GM12878 (cell line): ENCODE data around the gene NHERF1. TPM values are rescaled to one million over a fixed set of nuclear protein-coding genes. Genes with fewer than 3 reads are reported as not detected.

ENCODE experiments used
- ATAC-seq: fragments of 200-7000 bp; cut with Tn5 transposase; 3 replicates; pipeline ENCODE4 v1.9.1; 2020; ENCODE audit warnings: mild to moderate bottlenecking, moderate library complexity
- BruUV-seq: library from RNA; stranded (reverse); fragments of 400-500 nt; replicated peaks from 2 replicates; lab custom pipeline; 2021; lab: Mats Ljungman, UMichigan
- CTCF ChIA-PET: fragments of 300-600 bp; sonication (Branson Sonifier 250); formaldehyde crosslinking; extraction: SDS; loops from one replicate; lab custom pipeline; 2021; ENCODE audit warnings: inconsistent platforms; lab: Yijun Ruan, JAX
- POLR2A ChIA-PET: fragments of 350-600 bp; formaldehyde crosslinking; extraction: SDS; loops from one replicate; lab custom pipeline; 2021; ENCODE audit warnings: inconsistent platforms; lab: Charles Lee
- RAD21 ChIA-PET: fragments of 300-600 bp; sonication (Branson Sonifier 250); formaldehyde crosslinking; loops from one replicate; lab custom pipeline; 2023; ENCODE audit warnings: antibody characterized with exemption; ENCODE audit not compliant: unreplicated experiment; lab: Charles Lee
- SMC1A ChIA-PET: fragments of 300-600 bp; sonication (Branson Sonifier 250); formaldehyde crosslinking; loops from one replicate; lab custom pipeline; 2023; ENCODE audit not compliant: unreplicated experiment, uncharacterized antibody; lab: Charles Lee
- DNase-seq: peaks from one replicate; pipeline ENCODE4 v3.0.0-alpha.2; 2011; ENCODE audit warnings: low read depth, low spot score
- FAIRE-seq: peaks from 3 replicates; lab custom pipeline; 2011; peaks lifted over from hg19 to GRCh38; lab: Jason Lieb, UNC
- H2AFZ ChIP-seq: 2 replicates; pipeline ENCODE4 v1.6.0; 2011; ENCODE audit warnings: low read depth, low read length, control low read depth; ENCODE audit not compliant: control insufficient read depth
- H3K27ac ChIP-seq: 2 replicates; pipeline ENCODE4 v1.5.1; 2011; ENCODE audit warnings: control low read depth; ENCODE audit not compliant: control insufficient read depth, insufficient read depth
- H3K27me3 ChIP-seq, 2 experiments: replicated peaks in 1 of 2; 2 replicates each; pipeline versions ENCODE4 v1.6.0 to v1.6.1; 2011; ENCODE audit warnings: low read length in 1 of 2; ENCODE audit not compliant: control insufficient read depth in 2 of 2, insufficient read depth in 2 of 2
- H3K36me3 ChIP-seq, 2 experiments: 2 replicates each; pipeline ENCODE4 v1.5.1; 2011; ENCODE audit warnings: low read length in 1 of 2; ENCODE audit not compliant: control insufficient read depth in 2 of 2, insufficient read depth in 2 of 2
- H3K4me1 ChIP-seq: 2 replicates; pipeline ENCODE4 v1.6.1; 2011; ENCODE audit warnings: mild to moderate bottlenecking, low read length, moderate library complexity, mixed read lengths; ENCODE audit not compliant: control insufficient read depth, insufficient read depth
- H3K4me2 ChIP-seq: 2 replicates; pipeline ENCODE4 v1.6.0; 2011; ENCODE audit warnings: control low read depth; ENCODE audit not compliant: control insufficient read depth, insufficient read depth
- H3K4me3 ChIP-seq: fragments of 200-600 bp; sonication (generic); 2 replicates; pipeline ENCODE4 v1.5.1; 2016
- H3K79me2 ChIP-seq: 2 replicates; pipeline ENCODE4 v1.6.0; 2011; ENCODE audit warnings: low read length; ENCODE audit not compliant: control insufficient read depth, insufficient read depth
- H3K9ac ChIP-seq: 2 replicates; pipeline ENCODE4 v1.8.0; 2011; ENCODE audit warnings: low read length, control low read depth, mixed read lengths; ENCODE audit not compliant: control insufficient read depth, insufficient read depth
- H3K9me3 ChIP-seq: replicated peaks from 3 replicates; pipeline ENCODE4 v1.5.1; 2011; ENCODE audit warnings: mild to moderate bottlenecking, low read length; ENCODE audit not compliant: control insufficient read depth, insufficient read depth
- H4K20me1 ChIP-seq: 2 replicates; pipeline ENCODE4 v1.6.0; 2011; ENCODE audit not compliant: control insufficient read depth, insufficient read depth
- MTA3 ChIP-seq: IDR thresholded peaks from 2 replicates; pipeline ENCODE4 v1.6.1; 2012; ENCODE audit warnings: low read length, inconsistent platforms, borderline replicate concordance
- NRF1 ChIP-seq: conservative IDR thresholded peaks from 2 replicates; pipeline ENCODE4 v1.6.1; 2011; ENCODE audit warnings: mild to moderate bottlenecking, low read depth, low read length, improper control_type of control experiment
- WGBS: methylation state at CpG from one replicate; pipeline ENCODE4 v1.1.6; 2016; ENCODE audit warnings: low lambda C conversion rate; ENCODE audit not compliant: insufficient replicate concordance, insufficient coverage; ENCODE audit errors: missing lambda C conversion rate; 5-methylcytosine and 5-hydroxymethylcytosine counted together
- in situ Hi-C: fragments of 300-500 bp; cut with MboI; formaldehyde crosslinking; loops from 9 replicates; pipeline ENCODE4 v1.14.3; 2018; ENCODE audit warnings: mixed read lengths
- intact Hi-C: fragments of 100-400 bp; cut with micrococcal nuclease; formaldehyde crosslinking; loops from one replicate; pipeline ENCODE4 v1.14.2; 2022; ENCODE audit not compliant: unreplicated experiment
- polyA plus RNA-seq, 11 experiments: library from polyadenylated mRNA; depleted of rRNA in 4 of 11; unstranded in 6 of 11; stranded (reverse) in 5 of 11; fragments of >200 nt; fragmentation: Nextera tagmentation in 4 of 11; fragmentation: Illumina TruSeq in 1 of 11; extraction: Ambion mirVana in 4 of 11; extraction: Trizol in 1 of 11; gene quantifications; 1 replicate in 1 of 11; 2 replicates in 10 of 11; pipeline versions ENCODE4 v1.2.1 to v1.2.3, GENCODE V29; 2011 to 2016; ENCODE audit warnings: inconsistent platforms in 2 of 11, missing spikeins in 2 of 11, low read depth in 1 of 11
- total RNA-seq, 4 experiments: library from RNA; depleted of rRNA in 3 of 4; stranded (reverse); fragments of >200 nt in 3 of 4; fragmentation: Illumina TruSeq in 1 of 4; extraction: Trizol in 1 of 4; gene quantifications; 2 replicates each; pipeline versions ENCODE4 v1.2.1 to v1.2.3, GENCODE V29; 2013 to 2021
- TF ChIP-seq, protein P1 (sequence below): fragments of 450-650 bp; IDR thresholded peaks from 2 replicates; pipeline ENCODE4 v1.6.1; 2017; ENCODE audit warnings: mild to moderate bottlenecking

Gene NHERF1
- total and polyA plus RNA-seq, 10 of the 15 experiments (the other 5 are each of a cell fraction or from before 2014, with no cell fraction given), result 13.4 to 61.6 (median 39.0) TPM

DNA sequence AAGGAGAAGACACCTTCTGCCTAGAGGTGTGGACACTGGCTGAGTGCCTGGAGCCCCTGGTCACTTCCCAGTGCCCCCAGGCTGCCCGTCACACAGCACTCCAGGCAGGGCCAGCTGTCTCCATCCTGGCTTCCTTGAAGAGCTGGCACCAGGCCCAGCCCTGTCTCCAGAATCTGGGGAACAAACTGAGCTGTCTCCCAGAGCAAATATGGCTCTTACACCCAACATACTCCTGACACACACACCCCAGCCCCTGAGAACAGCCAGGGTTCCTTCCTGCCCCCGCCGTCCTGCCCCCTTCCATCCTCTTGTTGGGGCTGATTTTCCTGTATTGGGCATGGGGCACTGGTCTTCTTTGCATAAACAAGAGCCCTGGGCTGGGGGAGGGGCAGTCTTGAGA lies 9.1 kb downstream of the NHERF1 start:
- in situ Hi-C loops (no loop called here), intact Hi-C loops (no loop called here)
- FAIRE-seq (no peak), DNase-seq (no peak), ATAC-seq (no peak)
- no TSS peak for BruUV-seq
- POLR2A ChIA-PET, result interaction anchor here (1.1 kb wide), 1 partner anchor 16 kb away, joined by 3 read pairs; no protein-coding TSS in a partner anchor
- CTCF ChIA-PET, result interaction anchor here (0.8 to 3.5 kb wide), 5 partner anchors 12 to 108 kb away, joined by 3 to 33 read pairs (median 5); partner anchors contain the start of gene NAT9
- Histone ChIP-seq H3K9ac (no peak overlapping the region), H3K9me3 (no peaks in the 10 kb centered on the region), H3K27me3 (no peaks in the 10 kb centered on the region), H4K20me1 (no peaks in the 10 kb centered on the region), H3K4me3 (no peak overlapping the region), H3K36me3 (no peaks in the 10 kb centered on the region; a peak in 2 of 4 replicates), H3K4me2 (no peak overlapping the region), H3K27ac (no peak overlapping the region), H3K4me1 (peaks cover 24% of the 10 kb centered on the region), H2AFZ (no peak overlapping the region), H3K79me2 (peaks cover 8% of the 10 kb centered on the region)
- 100% methylated on average over 3 of the region's 3 CpGs for WGBS
- SMC1A ChIA-PET, result interaction anchor here (2.0 kb wide), 1 partner anchor 19 kb away, joined by 8 read pairs; no protein-coding TSS in a partner anchor
- RAD21 ChIA-PET, result interaction anchor here (0.5 to 1.5 kb wide), 2 partner anchors 11 to 548 kb away, joined by 3 read pairs; no protein-coding TSS in a partner anchor
- no peak for TF ChIP-seq NRF1
- no peak for TF ChIP-seq MTA3
- TF ChIP-seq, protein P1, sequence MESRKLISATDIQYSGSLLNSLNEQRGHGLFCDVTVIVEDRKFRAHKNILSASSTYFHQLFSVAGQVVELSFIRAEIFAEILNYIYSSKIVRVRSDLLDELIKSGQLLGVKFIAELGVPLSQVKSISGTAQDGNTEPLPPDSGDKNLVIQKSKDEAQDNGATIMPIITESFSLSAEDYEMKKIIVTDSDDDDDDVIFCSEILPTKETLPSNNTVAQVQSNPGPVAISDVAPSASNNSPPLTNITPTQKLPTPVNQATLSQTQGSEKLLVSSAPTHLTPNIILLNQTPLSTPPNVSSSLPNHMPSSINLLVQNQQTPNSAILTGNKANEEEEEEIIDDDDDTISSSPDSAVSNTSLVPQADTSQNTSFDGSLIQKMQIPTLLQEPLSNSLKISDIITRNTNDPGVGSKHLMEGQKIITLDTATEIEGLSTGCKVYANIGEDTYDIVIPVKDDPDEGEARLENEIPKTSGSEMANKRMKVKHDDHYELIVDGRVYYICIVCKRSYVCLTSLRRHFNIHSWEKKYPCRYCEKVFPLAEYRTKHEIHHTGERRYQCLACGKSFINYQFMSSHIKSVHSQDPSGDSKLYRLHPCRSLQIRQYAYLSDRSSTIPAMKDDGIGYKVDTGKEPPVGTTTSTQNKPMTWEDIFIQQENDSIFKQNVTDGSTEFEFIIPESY, result no peak
